Measurements from ENCODE around the gene LIME1.
A peak's percentile ranks its signal among the peaks of the same experiment; 100 is the strongest.

LIME1 gene

DNA sequence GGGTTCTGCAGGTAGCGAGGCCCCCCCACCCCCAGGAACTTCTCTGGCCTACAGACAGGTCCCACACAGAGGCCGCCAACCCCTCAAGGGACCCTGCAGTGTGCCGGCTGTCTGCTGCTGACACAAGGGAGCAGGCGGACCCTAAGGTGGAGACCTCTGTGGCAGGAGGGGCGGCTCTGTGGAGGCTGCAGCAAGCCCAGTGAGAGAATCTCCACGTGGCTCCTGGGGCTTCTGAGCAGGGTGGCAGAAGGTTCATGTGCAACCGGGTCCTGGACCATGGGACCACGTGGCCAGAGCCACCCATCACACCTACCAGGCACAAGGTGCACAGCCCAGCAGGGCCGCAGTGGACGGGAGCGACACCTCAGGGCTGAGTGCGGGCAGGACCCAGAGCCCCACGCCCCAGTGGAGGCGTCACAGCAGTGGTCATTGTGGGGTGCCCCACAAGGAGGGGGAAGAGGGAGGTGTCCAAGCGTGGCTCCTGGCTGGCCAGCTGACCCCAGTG, 32.9 kb upstream of the LIME1 start:
- TF ChIP-seq, protein P1, sequence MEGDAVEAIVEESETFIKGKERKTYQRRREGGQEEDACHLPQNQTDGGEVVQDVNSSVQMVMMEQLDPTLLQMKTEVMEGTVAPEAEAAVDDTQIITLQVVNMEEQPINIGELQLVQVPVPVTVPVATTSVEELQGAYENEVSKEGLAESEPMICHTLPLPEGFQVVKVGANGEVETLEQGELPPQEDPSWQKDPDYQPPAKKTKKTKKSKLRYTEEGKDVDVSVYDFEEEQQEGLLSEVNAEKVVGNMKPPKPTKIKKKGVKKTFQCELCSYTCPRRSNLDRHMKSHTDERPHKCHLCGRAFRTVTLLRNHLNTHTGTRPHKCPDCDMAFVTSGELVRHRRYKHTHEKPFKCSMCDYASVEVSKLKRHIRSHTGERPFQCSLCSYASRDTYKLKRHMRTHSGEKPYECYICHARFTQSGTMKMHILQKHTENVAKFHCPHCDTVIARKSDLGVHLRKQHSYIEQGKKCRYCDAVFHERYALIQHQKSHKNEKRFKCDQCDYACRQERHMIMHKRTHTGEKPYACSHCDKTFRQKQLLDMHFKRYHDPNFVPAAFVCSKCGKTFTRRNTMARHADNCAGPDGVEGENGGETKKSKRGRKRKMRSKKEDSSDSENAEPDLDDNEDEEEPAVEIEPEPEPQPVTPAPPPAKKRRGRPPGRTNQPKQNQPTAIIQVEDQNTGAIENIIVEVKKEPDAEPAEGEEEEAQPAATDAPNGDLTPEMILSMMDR (IDR thresholded peaks at IDR 0.05; ENCODE audit: insufficient read depth, low read length, missing control alignments) = no peak
- ChIA-PET POLR2A (no interaction called here), CTCF (no interaction called here)
- DNase-seq (ENCODE audit: low read depth, low spot score) = no peak
- H3K4me3 ChIP-seq (ENCODE audit: low read depth, low read length) = no peak overlapping the region

DNA sequence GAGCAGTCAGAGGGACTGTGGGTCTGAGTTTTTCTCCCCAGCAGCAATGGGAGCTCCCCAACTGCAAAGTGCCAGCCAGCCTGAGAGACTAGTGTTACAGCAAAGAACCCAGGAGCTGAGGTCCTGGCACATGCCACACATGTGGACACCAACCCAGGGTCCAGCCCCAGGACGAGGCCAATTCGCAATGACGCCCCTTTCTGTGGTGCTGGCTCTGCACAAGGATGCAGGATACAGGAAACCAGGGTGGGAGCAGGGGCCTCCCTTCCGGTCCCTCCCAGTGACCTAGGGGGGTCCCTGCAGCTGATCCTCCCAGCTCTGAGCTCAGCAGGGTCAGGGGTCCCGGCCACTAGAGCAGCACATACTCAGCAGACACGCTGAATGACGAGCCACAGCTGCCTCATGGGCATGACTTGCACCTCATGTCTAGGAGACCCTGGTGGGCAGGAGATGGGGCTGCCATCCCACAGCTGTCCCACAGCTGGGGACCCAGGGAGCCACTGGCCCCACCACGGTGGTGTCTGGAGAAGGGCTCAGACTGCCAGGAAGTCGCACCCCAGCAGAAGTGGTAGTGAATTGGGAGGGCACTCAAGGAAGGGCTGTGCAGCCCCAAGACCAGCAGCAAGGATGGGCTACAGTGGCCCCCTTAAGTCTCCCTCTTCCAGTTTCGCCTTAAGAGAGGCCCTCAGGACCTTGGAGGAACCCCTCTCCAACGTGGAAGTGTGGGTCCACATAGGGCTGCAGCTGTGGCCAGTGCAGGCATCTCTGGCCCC, 32.3 kb upstream of the LIME1 start:
- ChIA-PET POLR2A (no interaction called here), CTCF (no interaction called here)
- H3K4me3 ChIP-seq (ENCODE audit: low read depth, low read length) = no peak overlapping the region
- DNase-seq (ENCODE audit: low read depth, low spot score) = no peak
- TF ChIP-seq, protein P1 (IDR thresholded peaks at IDR 0.05; ENCODE audit: insufficient read depth, low read length, missing control alignments) = no peak

DNA sequence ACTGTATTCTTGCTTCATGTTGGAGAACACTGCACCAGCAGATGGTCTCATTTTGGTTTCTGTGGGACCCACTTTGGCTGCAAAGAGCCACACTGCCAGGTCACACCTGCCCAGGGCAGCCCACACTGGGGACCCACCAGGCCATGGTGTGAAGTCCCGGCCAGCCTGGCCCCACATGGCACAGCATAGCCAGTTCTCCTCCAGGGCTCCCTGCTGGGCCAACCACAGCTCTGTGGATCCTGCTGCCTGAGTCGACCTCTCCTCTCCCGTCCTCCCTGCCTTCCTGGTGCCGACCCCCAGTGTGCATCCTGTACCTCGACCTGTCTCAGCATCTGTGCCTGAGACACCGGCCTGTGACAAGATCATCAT, 31.7 kb upstream of the LIME1 start:
- ChIA-PET CTCF (no interaction called here), POLR2A (no interaction called here)
- no peak overlapping the region for H3K4me3 ChIP-seq (ENCODE audit: low read depth, low read length)
- TF ChIP-seq, protein P1 (IDR thresholded peaks at IDR 0.05; ENCODE audit: insufficient read depth, low read length, missing control alignments) = no peak
- DNase-seq (ENCODE audit: low read depth, low spot score) = no peak

DNA sequence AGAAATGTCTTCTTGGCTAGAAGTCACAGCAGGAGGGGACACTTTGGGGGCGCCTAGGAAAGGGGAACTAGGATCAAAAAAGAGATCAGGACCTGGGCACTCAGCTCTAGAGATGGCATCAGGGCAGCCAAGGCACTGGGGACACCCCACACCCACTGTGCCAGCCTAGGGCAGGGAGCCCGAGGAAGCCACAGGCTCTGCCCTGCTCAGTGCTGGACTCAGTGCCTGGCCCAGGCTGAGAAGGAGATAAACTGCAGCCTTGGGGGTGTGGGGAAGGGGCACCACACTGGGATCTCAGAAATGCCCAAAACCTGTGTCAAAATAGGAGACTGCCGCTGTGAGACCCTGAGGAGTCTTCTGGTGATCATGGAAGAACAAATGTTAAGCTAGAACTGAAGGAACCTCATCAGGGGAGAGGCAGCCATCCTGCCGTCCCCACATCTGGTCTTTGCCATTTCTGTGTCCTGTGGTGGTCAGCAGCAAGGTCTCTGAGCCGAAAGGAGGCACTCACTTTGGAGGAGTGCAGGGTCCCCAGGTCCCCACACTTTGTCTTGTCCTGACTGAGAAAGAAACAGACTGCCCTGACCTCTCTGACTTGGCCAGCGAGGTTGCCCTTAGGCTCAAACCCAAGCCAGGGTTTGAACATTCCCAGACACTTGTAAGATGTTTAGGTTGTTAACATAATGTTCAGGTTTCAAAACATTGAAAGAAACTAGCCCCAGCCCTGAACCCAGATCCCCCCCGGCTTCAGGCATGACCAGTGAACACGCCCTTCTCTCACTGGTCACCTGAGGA, 31.0 kb upstream of the LIME1 start:
- ChIA-PET CTCF (no interaction called here), POLR2A (interaction anchor here (1.2 kb wide), 1 partner anchor 160 kb away, joined by 3 read pairs; the partner anchor contains the start of gene TPD52L2)
- no peak for DNase-seq (ENCODE audit: low read depth, low spot score)
- no peak overlapping the region for H3K4me3 ChIP-seq (ENCODE audit: low read depth, low read length)
- TF ChIP-seq, protein P1 (IDR thresholded peaks at IDR 0.05; ENCODE audit: insufficient read depth, low read length, missing control alignments) = no peak

DNA sequence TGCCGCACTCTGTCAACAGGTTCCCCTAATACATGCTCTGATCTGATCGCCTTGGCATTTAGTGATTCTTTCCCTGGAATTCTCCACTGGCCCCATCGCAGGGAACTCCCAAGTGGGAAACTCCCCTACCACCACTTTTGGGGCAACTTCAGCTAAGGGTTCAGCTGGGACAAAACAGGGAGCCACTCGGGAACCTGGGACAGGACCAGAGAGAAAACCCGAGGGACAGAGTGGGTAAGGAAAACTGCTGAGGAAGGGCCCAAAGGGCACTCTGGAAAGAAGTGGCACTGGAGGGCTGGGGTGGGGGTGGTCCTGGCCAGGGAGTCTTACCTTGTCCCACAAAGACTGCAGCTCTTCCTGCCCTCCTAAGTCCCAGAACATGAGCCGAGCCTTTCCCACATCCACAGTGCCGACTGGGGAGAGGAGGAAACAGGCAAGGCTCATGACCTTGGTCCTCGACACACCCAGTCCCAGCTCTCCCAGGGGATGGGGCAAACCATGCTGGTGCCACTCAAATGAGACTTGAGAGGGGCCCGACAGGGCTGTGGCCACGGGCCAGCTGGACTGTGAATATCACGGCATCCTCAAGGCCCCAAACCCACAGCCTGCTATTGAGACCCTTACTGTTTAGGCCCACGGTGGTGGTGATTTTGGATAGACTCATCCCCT, 30.3 kb upstream of the LIME1 start:
- ChIA-PET CTCF (interaction anchor here (1.5 kb wide), 1 partner anchor 7 kb away, joined by 6 read pairs; no protein-coding TSS in a partner anchor), POLR2A (interaction anchor here (1.2 kb wide), 1 partner anchor 159 kb away, joined by 3 read pairs; the partner anchor contains the start of gene TPD52L2)
- TF ChIP-seq, protein P1 (IDR thresholded peaks at IDR 0.05; ENCODE audit: insufficient read depth, low read length, missing control alignments) = no peak
- DNase-seq (ENCODE audit: low read depth, low spot score) = no peak
- H3K4me3 ChIP-seq (ENCODE audit: low read depth, low read length) = peak overlapping the region; percentile 77

Data from AG04449 (cell line).